Neural cell (in vitro differentiated cells): ENCODE measurements around the gene CALML4. TPM values are rescaled to one million over a fixed set of nuclear protein-coding genes. Genes with fewer than 3 reads are reported as not detected.

Source experiments
- H2AFZ ChIP-seq: fragments of 200-600, 300-800 bp; sonication (generic), shearing (Covaris generic); 2 replicates; pipeline ENCODE4 v1.6.0; 2014; ENCODE audit warnings: low read depth, mild to moderate bottlenecking, antibody characterized with exemption, low read length, moderate library complexity
- H3F3A ChIP-seq: fragments of 200-600 bp; shearing (Covaris generic); 2 replicates; pipeline ENCODE4 v1.6.1; 2016; ENCODE audit warnings: mild to moderate bottlenecking, moderate library complexity, mixed read lengths, antibody characterized with exemption, low read length; ENCODE audit not compliant: insufficient read depth, poor library complexity, severe bottlenecking
- H3K27ac ChIP-seq: fragments of 200-600, 300-800 bp; sonication (generic), shearing (Covaris generic); 2 replicates; pipeline ENCODE4 v1.5.1; 2014; ENCODE audit warnings: mild to moderate bottlenecking, low read length, moderate library complexity
- H3K27me3 ChIP-seq: fragments of 300-800, 200-600 bp; sonication (generic), shearing (Covaris generic); 2 replicates; pipeline ENCODE4 v1.6.0; 2014; ENCODE audit warnings: mild to moderate bottlenecking, low read depth, low read length, moderate library complexity; ENCODE audit not compliant: insufficient read depth
- H3K36me3 ChIP-seq: fragments of 300-800, 200-600 bp; sonication (generic), shearing (Covaris generic); 2 replicates; pipeline ENCODE4 v1.5.1; 2014; ENCODE audit warnings: mild to moderate bottlenecking, antibody characterized with exemption, low read length, moderate library complexity; ENCODE audit not compliant: insufficient read depth
- H3K4me2 ChIP-seq: fragments of 300-800, 200-600 bp; sonication (generic), shearing (Covaris generic); 2 replicates; pipeline ENCODE4 v1.6.0; 2014; ENCODE audit warnings: mild to moderate bottlenecking, low read length
- H3K4me3 ChIP-seq: fragments of 300-800, 200-600 bp; sonication (generic), shearing (Covaris generic); 2 replicates; pipeline ENCODE4 v1.5.1; 2014; ENCODE audit warnings: mild to moderate bottlenecking, low read length, moderate library complexity
- H3K79me2 ChIP-seq: fragments of 200-600 bp; shearing (Covaris generic); replicated peaks from 2 replicates; pipeline ENCODE4 v1.6.0; 2014; ENCODE audit warnings: mild to moderate bottlenecking, low read length, moderate library complexity; ENCODE audit not compliant: insufficient read depth
- H3K9ac ChIP-seq: fragments of 300-800, 200-600 bp; sonication (generic), shearing (Covaris generic); 2 replicates; pipeline ENCODE4 v1.6.1; 2016; ENCODE audit warnings: mild to moderate bottlenecking, low read length, mixed read lengths
- H3K9me2 ChIP-seq: fragments of 200-600 bp; shearing (Covaris generic); 2 replicates; pipeline ENCODE4 v1.6.1; 2016; ENCODE audit warnings: mild to moderate bottlenecking, low read length, mixed read lengths; ENCODE audit not compliant: insufficient read depth
- H3K9me3 ChIP-seq: fragments of 200-600, 300-800 bp; sonication (generic), shearing (Covaris generic); 2 replicates; pipeline ENCODE4 v1.6.1; 2016; ENCODE audit warnings: mild to moderate bottlenecking, mixed run types, low read length, moderate library complexity, mixed read lengths
- H4K20me1 ChIP-seq: fragments of 200-600 bp; shearing (Covaris generic); 2 replicates; pipeline ENCODE4 v1.6.1; 2016; ENCODE audit warnings: mild to moderate bottlenecking, mixed run types; ENCODE audit not compliant: insufficient read depth
- EP300 ChIP-seq: fragments of 450-650 bp; conservative IDR thresholded peaks from 2 replicates; pipeline ENCODE4 v1.6.1; 2014; ENCODE audit warnings: antibody characterized with exemption, mild to moderate bottlenecking, moderate library complexity; ENCODE audit not compliant: poor library complexity, severe bottlenecking
- EZH2 ChIP-seq: fragments of 200-600, 300-800 bp; shearing (Covaris generic), sonication (generic); IDR thresholded peaks from 2 replicates; pipeline ENCODE4 v1.6.1; 2014; ENCODE audit warnings: antibody characterized with exemption, low read length, borderline replicate concordance, mild to moderate bottlenecking; ENCODE audit not compliant: insufficient read depth, poor library complexity, severe bottlenecking
- MXI1 ChIP-seq: fragments of 450-650 bp; conservative IDR thresholded peaks from 2 replicates; pipeline ENCODE4 v1.6.1; 2014; ENCODE audit warnings: antibody characterized with exemption, mild to moderate bottlenecking; ENCODE audit not compliant: poor library complexity, severe bottlenecking
- POLR2AphosphoS5 ChIP-seq: IDR thresholded peaks from 2 replicates; pipeline ENCODE4 v1.6.1; 2012
- RAD21 ChIP-seq: fragments of 450-650 bp; conservative IDR thresholded peaks from 2 replicates; pipeline ENCODE4 v1.6.1; 2014; ENCODE audit warnings: antibody characterized with exemption, mild to moderate bottlenecking, moderate library complexity
- SMC3 ChIP-seq: fragments of 450-650 bp; conservative IDR thresholded peaks from 2 replicates; pipeline ENCODE4 v1.6.1; 2014; ENCODE audit warnings: antibody characterized with exemption, mild to moderate bottlenecking, moderate library complexity; ENCODE audit not compliant: poor library complexity
- TAF1 ChIP-seq: IDR thresholded peaks from 2 replicates; pipeline ENCODE4 v1.6.1; 2012; ENCODE audit warnings: low read depth
- polyA plus RNA-seq: library from polyadenylated mRNA; depleted of rRNA; stranded (reverse); fragments of >200 nt; gene quantifications from 2 replicates; pipeline ENCODE4 v1.2.3, GENCODE V29; 2014
- TF ChIP-seq, protein P1 (sequence below): IDR thresholded peaks from 2 replicates; pipeline ENCODE4 v1.6.1; 2012; ENCODE audit warnings: borderline replicate concordance
- TF ChIP-seq, protein P2 (sequence below): fragments of 450-650 bp; IDR thresholded peaks from 2 replicates; pipeline ENCODE4 v1.5.1; 2014; ENCODE audit warnings: antibody characterized with exemption, mild to moderate bottlenecking, moderate library complexity; ENCODE audit not compliant: poor library complexity, severe bottlenecking

The CALML4 gene
- polyA plus RNA-seq, 1 donor from 2014 or later = 0.43 TPM

DNA sequence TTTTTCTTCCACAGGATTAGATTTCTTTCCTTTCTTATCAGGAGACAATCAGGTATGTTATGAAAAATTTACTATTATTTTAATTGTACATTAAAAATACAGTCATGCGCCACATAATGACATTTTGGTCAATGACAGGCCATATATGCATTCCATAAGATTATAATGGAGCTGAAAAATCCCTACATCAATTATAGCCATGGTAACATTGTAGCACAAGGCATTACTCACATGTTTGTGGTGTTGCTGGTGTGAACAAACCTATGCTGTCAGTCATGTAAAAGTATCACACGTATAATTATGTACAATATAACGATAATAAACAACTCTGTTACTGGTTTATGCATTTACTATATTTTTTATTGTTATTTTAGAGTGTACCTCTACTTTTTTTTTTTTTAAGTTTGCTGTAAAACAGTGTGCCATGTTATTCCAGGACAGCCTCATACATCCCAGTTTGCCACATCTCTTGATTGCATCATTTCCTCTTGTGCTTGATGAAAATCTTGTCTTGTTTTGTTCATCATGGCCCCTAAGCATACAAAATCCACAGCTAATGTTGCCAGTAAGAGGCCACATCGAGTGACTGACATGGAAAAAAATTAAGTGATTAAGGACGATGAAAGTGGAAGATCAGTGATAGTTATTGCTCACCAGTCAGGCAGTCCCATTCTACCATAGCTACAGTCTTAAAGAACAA is 21.4 kb downstream of the CALML4 start:
- Histone ChIP-seq H3K9me3 (no peaks in the 10 kb centered on the region), H3K4me2 (no peak overlapping the region), H4K20me1 (no peaks in the 10 kb centered on the region), H3K79me2 (no peaks in the 10 kb centered on the region), H3K9me2 (no peaks in the 10 kb centered on the region), H3K9ac (no peak overlapping the region), H3K27ac (no peak overlapping the region), H3K4me3 (no peak overlapping the region), H3F3A (no peaks in the 10 kb centered on the region), H3K36me3 (peaks cover 7% of the 10 kb centered on the region), H2AFZ (no peak overlapping the region), H3K27me3 (no peaks in the 10 kb centered on the region)
- TF ChIP-seq, protein P1, sequence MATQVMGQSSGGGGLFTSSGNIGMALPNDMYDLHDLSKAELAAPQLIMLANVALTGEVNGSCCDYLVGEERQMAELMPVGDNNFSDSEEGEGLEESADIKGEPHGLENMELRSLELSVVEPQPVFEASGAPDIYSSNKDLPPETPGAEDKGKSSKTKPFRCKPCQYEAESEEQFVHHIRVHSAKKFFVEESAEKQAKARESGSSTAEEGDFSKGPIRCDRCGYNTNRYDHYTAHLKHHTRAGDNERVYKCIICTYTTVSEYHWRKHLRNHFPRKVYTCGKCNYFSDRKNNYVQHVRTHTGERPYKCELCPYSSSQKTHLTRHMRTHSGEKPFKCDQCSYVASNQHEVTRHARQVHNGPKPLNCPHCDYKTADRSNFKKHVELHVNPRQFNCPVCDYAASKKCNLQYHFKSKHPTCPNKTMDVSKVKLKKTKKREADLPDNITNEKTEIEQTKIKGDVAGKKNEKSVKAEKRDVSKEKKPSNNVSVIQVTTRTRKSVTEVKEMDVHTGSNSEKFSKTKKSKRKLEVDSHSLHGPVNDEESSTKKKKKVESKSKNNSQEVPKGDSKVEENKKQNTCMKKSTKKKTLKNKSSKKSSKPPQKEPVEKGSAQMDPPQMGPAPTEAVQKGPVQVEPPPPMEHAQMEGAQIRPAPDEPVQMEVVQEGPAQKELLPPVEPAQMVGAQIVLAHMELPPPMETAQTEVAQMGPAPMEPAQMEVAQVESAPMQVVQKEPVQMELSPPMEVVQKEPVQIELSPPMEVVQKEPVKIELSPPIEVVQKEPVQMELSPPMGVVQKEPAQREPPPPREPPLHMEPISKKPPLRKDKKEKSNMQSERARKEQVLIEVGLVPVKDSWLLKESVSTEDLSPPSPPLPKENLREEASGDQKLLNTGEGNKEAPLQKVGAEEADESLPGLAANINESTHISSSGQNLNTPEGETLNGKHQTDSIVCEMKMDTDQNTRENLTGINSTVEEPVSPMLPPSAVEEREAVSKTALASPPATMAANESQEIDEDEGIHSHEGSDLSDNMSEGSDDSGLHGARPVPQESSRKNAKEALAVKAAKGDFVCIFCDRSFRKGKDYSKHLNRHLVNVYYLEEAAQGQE = no peak
- TF ChIP-seq SMC3 = no peak
- no peak for TF ChIP-seq EP300
- no peak for TF ChIP-seq MXI1
- TF ChIP-seq EZH2 = no peak

DNA sequence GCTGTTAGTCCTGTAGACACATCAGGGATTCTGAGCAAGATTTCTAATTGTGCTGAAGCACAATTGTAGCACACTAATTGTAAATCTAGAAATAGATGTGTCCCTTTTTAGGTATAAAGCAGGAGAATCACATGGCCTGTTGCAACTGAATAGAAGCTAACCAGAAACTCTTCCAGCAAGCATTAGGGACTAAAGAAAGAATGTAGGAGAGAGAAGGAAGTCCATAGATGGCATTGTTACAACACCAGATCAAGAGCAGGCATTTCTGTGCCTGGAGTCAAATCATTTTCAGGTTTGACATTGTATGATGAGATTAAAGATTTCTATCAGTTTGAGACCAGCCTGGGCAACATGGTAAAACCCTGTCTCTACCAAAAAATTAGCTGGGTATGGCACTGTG is 27.4 kb downstream of the CALML4 start:
- no peak for TF ChIP-seq TAF1
- no peak for TF ChIP-seq RAD21
- TF ChIP-seq POLR2AphosphoS5 = no peak
- TF ChIP-seq, protein P2, sequence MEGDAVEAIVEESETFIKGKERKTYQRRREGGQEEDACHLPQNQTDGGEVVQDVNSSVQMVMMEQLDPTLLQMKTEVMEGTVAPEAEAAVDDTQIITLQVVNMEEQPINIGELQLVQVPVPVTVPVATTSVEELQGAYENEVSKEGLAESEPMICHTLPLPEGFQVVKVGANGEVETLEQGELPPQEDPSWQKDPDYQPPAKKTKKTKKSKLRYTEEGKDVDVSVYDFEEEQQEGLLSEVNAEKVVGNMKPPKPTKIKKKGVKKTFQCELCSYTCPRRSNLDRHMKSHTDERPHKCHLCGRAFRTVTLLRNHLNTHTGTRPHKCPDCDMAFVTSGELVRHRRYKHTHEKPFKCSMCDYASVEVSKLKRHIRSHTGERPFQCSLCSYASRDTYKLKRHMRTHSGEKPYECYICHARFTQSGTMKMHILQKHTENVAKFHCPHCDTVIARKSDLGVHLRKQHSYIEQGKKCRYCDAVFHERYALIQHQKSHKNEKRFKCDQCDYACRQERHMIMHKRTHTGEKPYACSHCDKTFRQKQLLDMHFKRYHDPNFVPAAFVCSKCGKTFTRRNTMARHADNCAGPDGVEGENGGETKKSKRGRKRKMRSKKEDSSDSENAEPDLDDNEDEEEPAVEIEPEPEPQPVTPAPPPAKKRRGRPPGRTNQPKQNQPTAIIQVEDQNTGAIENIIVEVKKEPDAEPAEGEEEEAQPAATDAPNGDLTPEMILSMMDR = no peak
- Histone ChIP-seq H3K27ac (no peak overlapping the region), H3F3A (no peaks in the 10 kb centered on the region)

DNA sequence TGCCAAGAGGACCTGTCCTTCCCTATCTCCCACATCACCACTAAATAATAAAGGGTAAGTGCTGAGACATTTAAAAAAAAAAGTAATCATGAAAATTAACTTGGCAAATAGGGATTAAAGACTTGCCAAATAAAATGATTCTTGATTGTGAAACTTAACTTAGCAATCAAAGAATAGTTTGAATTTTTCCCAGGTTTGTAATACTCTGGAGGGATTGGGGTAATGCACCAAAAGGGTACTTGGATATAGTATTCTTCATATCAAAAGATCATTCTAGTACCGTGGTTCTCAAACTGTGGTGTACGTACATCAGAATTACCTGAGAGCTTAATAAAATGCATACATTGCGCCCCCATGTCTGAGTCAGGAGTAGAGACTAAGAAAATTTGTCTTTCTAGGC is 28.5 kb downstream of the CALML4 start:
- Histone ChIP-seq H3K27me3 (no peaks in the 10 kb centered on the region), H2AFZ (no peak overlapping the region), H3K9me3 (no peaks in the 10 kb centered on the region), H3K9ac (no peak overlapping the region), H3F3A (no peaks in the 10 kb centered on the region), H3K79me2 (no peaks in the 10 kb centered on the region), H4K20me1 (no peaks in the 10 kb centered on the region), H3K4me2 (no peak overlapping the region), H3K36me3 (peaks cover 18% of the 10 kb centered on the region), H3K9me2 (no peaks in the 10 kb centered on the region), H3K4me3 (no peak overlapping the region), H3K27ac (no peak overlapping the region)
- TF ChIP-seq RAD21 (no peak), SMC3 (no peak), EZH2 (no peak), TAF1 (no peak), POLR2AphosphoS5 (no peak), EP300 (no peak), MXI1 (no peak)
- TF ChIP-seq, protein P1 = no peak
- TF ChIP-seq, protein P2 = no peak

More for the DNA sequence above, 27.4 kb downstream of the CALML4 start:
- Histone ChIP-seq H3K9ac (no peak overlapping the region), H3K9me2 (no peaks in the 10 kb centered on the region), H3K4me3 (no peak overlapping the region), H3K79me2 (no peaks in the 10 kb centered on the region), H2AFZ (no peak overlapping the region), H3K36me3 (peaks cover 18% of the 10 kb centered on the region), H3K4me2 (no peak overlapping the region), H3K27me3 (no peaks in the 10 kb centered on the region), H3K9me3 (no peaks in the 10 kb centered on the region), H4K20me1 (no peaks in the 10 kb centered on the region)
